H1 (cell line): Measurements from ENCODE around the gene SH3PXD2B. TPM values are rescaled to one million over a fixed set of nuclear protein-coding genes. Genes with fewer than 3 reads are reported as not detected.

Source experiments
- CTCF ChIA-PET: fragments of 300-600 bp; sonication (Branson Sonifier 250); formaldehyde crosslinking; loops from one replicate; lab custom pipeline; 2021; ENCODE audit not compliant: partially characterized antibody; lab: Charles Lee
- POLR2A ChIA-PET: fragments of 300-600 bp; sonication (Branson Sonifier 250); formaldehyde crosslinking; loops from one replicate; lab custom pipeline; 2021; ENCODE audit warnings: inconsistent platforms; ENCODE audit not compliant: partially characterized antibody; lab: Charles Lee
- DNase-seq, 2 experiments: peaks; one replicate each; pipeline versions ENCODE4 v3.0.0 to v3.0.0-alpha.2; 2010 to 2022; ENCODE audit warnings: low spot score in 2 of 2, low read depth in 1 of 2, mixed read lengths in 1 of 2
- FAIRE-seq: peaks from 2 replicates; lab custom pipeline; 2011; peaks lifted over from hg19 to GRCh38; lab: Jason Lieb, UNC
- H2AFZ ChIP-seq: 2 replicates; pipeline ENCODE4 v1.8.1; 2012; ENCODE audit warnings: low read length, inconsistent platforms
- H2AK5ac ChIP-seq: 2 replicates; pipeline ENCODE4 v1.6.1; 2013; ENCODE audit warnings: low read depth, low read length
- H2BK120ac ChIP-seq: replicated peaks from 2 replicates; pipeline ENCODE3; 2013; ENCODE audit warnings: low read depth, low read length, inconsistent platforms
- H2BK12ac ChIP-seq: 2 replicates; pipeline ENCODE4 v1.6.1; 2013; ENCODE audit warnings: low read depth, low read length
- H2BK15ac ChIP-seq: 2 replicates; pipeline ENCODE4 v1.6.1; 2013; ENCODE audit warnings: low read length
- H2BK20ac ChIP-seq: 2 replicates; pipeline ENCODE4 v1.6.1; 2013; ENCODE audit warnings: low read length
- H2BK5ac ChIP-seq: 2 replicates; pipeline ENCODE4 v1.6.1; 2013; ENCODE audit warnings: low read depth, low read length
- H3K14ac ChIP-seq: 2 replicates; pipeline ENCODE4 v1.6.1; 2013; ENCODE audit warnings: inconsistent platforms; ENCODE audit not compliant: insufficient read length
- H3K18ac ChIP-seq: 2 replicates; pipeline ENCODE4 v1.6.1; 2013; ENCODE audit warnings: low read length; ENCODE audit errors: extremely low read depth
- H3K23ac ChIP-seq: 2 replicates; pipeline ENCODE4 v1.6.1; 2013; ENCODE audit warnings: inconsistent platforms; ENCODE audit not compliant: insufficient read length
- H3K23me2 ChIP-seq: 2 replicates; pipeline ENCODE4 v1.6.1; 2013; ENCODE audit warnings: low read depth, low read length
- H3K27ac ChIP-seq: 2 replicates; pipeline ENCODE4 v1.6.1; 2011; ENCODE audit warnings: low read depth, low read length, inconsistent platforms
- H3K27me3 ChIP-seq, 4 experiments: replicated peaks in 1 of 4; 1 replicate in 1 of 4; 2 replicates in 3 of 4; pipeline versions ENCODE4 v1.6.1 to v1.8.1; 2011 to 2013; ENCODE audit warnings: low read length in 3 of 4, mild to moderate bottlenecking in 3 of 4, inconsistent platforms in 2 of 4, mixed read lengths in 2 of 4, moderate library complexity in 1 of 4; ENCODE audit not compliant: control insufficient read depth in 3 of 4, insufficient read depth in 3 of 4; ENCODE audit errors: extremely low read depth in 1 of 4
- H3K36me3 ChIP-seq, 4 experiments: 2 replicates each; pipeline versions ENCODE4 v1.6.1 to v1.8.1; 2011 to 2013; ENCODE audit warnings: mild to moderate bottlenecking in 4 of 4, low read length in 3 of 4, moderate library complexity in 2 of 4, control low read depth in 1 of 4, inconsistent platforms in 1 of 4; ENCODE audit not compliant: insufficient read depth in 4 of 4, control insufficient read depth in 2 of 4
- H3K4ac ChIP-seq: replicated peaks from 2 replicates; pipeline ENCODE3; 2013; ENCODE audit warnings: low read length, low read depth, mixed read lengths, inconsistent platforms; ENCODE audit not compliant: insufficient read length
- H3K4me1 ChIP-seq, 4 experiments: replicated peaks in 1 of 4; 1 replicate in 1 of 4; 2 replicates in 3 of 4; pipeline versions ENCODE4 v1.6.1 to v1.8.1; 2011 to 2013; ENCODE audit warnings: low read length in 3 of 4, inconsistent platforms in 2 of 4, mixed read lengths in 1 of 4; ENCODE audit not compliant: insufficient read depth in 4 of 4, control insufficient read depth in 3 of 4
- H3K4me2 ChIP-seq, 2 experiments: 2 replicates each; pipeline versions ENCODE4 v1.6.1 to v1.8.1; 2011 to 2013; ENCODE audit warnings: low read depth in 2 of 2, low read length in 2 of 2, control low read depth in 1 of 2, inconsistent platforms in 1 of 2, mild to moderate bottlenecking in 1 of 2; ENCODE audit not compliant: insufficient read depth in 1 of 2
- H3K4me3 ChIP-seq, 4 experiments: fragments of 200-600, 300-600 bp in 1 of 4; sonication (generic), shearing (Covaris generic), sonication (Bioruptor Twin) in 1 of 4; 2 replicates each; pipeline versions ENCODE4 v1.5.1 to v1.8.1; 2011 to 2016; ENCODE audit warnings: low read length in 4 of 4, low read depth in 3 of 4, control low read depth in 2 of 4, inconsistent platforms in 2 of 4, mild to moderate bottlenecking in 2 of 4, mixed read lengths in 1 of 4, moderate library complexity in 1 of 4; ENCODE audit not compliant: insufficient read depth in 2 of 4; ENCODE audit errors: extremely low read depth in 1 of 4
- H3K56ac ChIP-seq: replicated peaks from 2 replicates; pipeline ENCODE3; 2013; ENCODE audit warnings: low read depth, mild to moderate bottlenecking, mixed read lengths, low read length, inconsistent platforms; ENCODE audit not compliant: insufficient read length
- H3K79me1 ChIP-seq: 2 replicates; pipeline ENCODE4 v1.6.1; 2013; ENCODE audit warnings: low read depth, low read length, control low read depth
- H3K79me2 ChIP-seq, 2 experiments: 2 replicates each; pipeline versions ENCODE4 v1.6.1 to v1.8.1; 2012 to 2013; ENCODE audit warnings: low read length in 2 of 2, mild to moderate bottlenecking in 2 of 2, inconsistent platforms in 1 of 2; ENCODE audit not compliant: insufficient read depth in 2 of 2, control insufficient read depth in 1 of 2
- H3K9ac ChIP-seq, 4 experiments: replicated peaks in 1 of 4; 1 replicate in 1 of 4; 2 replicates in 3 of 4; pipeline versions ENCODE4 v1.6.1 to v1.8.1; 2011 to 2013; ENCODE audit warnings: low read depth in 3 of 4, low read length in 3 of 4, control low read depth in 2 of 4, mild to moderate bottlenecking in 2 of 4, moderate library complexity in 2 of 4, inconsistent platforms in 1 of 4; ENCODE audit errors: extremely low read depth in 1 of 4
- H3K9me3 ChIP-seq, 2 experiments: 2 replicates each; pipeline versions ENCODE4 v1.6.1 to v1.8.1; 2012 to 2013; ENCODE audit warnings: mild to moderate bottlenecking in 2 of 2, moderate library complexity in 2 of 2, control low read depth in 1 of 2, inconsistent platforms in 1 of 2, low read depth in 1 of 2, low read length in 1 of 2, mixed read lengths in 1 of 2; ENCODE audit not compliant: insufficient read depth in 2 of 2
- H4K20me1 ChIP-seq, 2 experiments: replicated peaks in 1 of 2; 2 replicates each; pipeline versions ENCODE3 to v1.8.1; 2011 to 2013; ENCODE audit warnings: inconsistent platforms in 2 of 2, low read length in 2 of 2, mild to moderate bottlenecking in 1 of 2; ENCODE audit not compliant: insufficient read depth in 2 of 2, control insufficient read depth in 1 of 2
- H4K5ac ChIP-seq: 2 replicates; pipeline ENCODE4 v1.6.1; 2013; ENCODE audit warnings: low read length, low read depth, mixed read lengths, inconsistent platforms; ENCODE audit not compliant: insufficient read length
- H4K8ac ChIP-seq: 2 replicates; pipeline ENCODE4 v1.8.0; 2013; ENCODE audit warnings: mild to moderate bottlenecking, moderate library complexity, low read length, inconsistent platforms; ENCODE audit not compliant: insufficient read depth; ENCODE audit errors: extremely low read depth
- H4K91ac ChIP-seq: replicated peaks from 2 replicates; pipeline ENCODE3; 2013; ENCODE audit warnings: low read length, mixed read lengths, inconsistent platforms; ENCODE audit not compliant: insufficient read length
- WGBS, 2 experiments: shearing (Covaris generic) in 1 of 2; methylation state at CpG; one replicate each; pipeline versions ENCODE4 v1.1.6 to v1.1.7; 2013 to 2015; ENCODE audit warnings: low lambda C conversion rate in 2 of 2, mixed read lengths in 2 of 2, inconsistent platforms in 1 of 2, low coverage in 1 of 2, missing lambda C conversion rate in 1 of 2; ENCODE audit not compliant: insufficient replicate concordance in 2 of 2, insufficient coverage in 1 of 2, insufficient read length in 1 of 2; ENCODE audit errors: extremely low coverage in 1 of 2, missing lambda C conversion rate in 1 of 2; 5-methylcytosine and 5-hydroxymethylcytosine counted together
- polyA plus RNA-seq, 7 experiments: library from polyadenylated mRNA; depleted of rRNA in 3 of 7; stranded (reverse) in 5 of 7; unstranded in 2 of 7; fragments of >200 nt in 5 of 7; fragments of 200-250 nt in 2 of 7; gene quantifications; 1 replicate in 5 of 7; 2 replicates in 1 of 7; 4 replicates in 1 of 7; pipeline versions ENCODE4 v1.2.1 to v1.2.3, GENCODE V29; 2011 to 2013; ENCODE audit warnings: missing spikeins in 2 of 7, mixed read lengths in 2 of 7
- total RNA-seq: library from RNA; stranded (reverse); fragmentation: NEBNext Ultra II Directional; extraction: Animal tissue kit (Norgen Biotek cat#: 25700); gene quantifications from 2 replicates; pipeline ENCODE4 v1.2.1, GENCODE V29; 2021

Gene SH3PXD2B
- total and polyA plus RNA-seq, 2 of the 8 experiments (the other 6 are each of a cell fraction or from before 2014, with no cell fraction given) = 32.9 to 72.9 TPM

DNA sequence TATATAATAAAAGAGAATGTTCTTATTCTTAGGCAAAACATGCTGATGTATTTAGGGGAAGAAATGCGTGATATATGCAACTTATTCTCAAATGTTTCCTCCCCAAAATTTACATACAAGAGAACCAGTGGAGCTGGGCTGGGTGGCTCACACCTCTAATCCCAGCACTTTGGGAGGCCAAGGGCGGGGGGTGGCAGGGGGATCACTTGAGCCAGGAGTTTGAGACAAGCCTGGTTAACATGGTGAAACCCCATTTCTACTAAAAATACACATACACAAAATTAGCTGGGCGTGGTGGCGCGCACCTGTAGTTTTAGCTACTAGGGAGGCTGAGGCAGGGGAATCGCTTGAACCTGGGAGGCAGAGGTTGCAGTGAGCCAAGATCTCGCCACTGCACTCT lies 143.3 kb downstream of the SH3PXD2B start:
- H2BK20ac ChIP-seq = no peak overlapping the region
- H4K5ac ChIP-seq = no peak overlapping the region
- H2BK15ac ChIP-seq = no peak overlapping the region
- no peak for FAIRE-seq
- no peaks in the 10 kb centered on the region for H3K9me3 ChIP-seq
- no peaks in the 10 kb centered on the region; the same call in 1 of the 2 replicates for H3K23me2 ChIP-seq
- POLR2A ChIA-PET = no interaction called here
- CTCF ChIA-PET = no interaction called here
- no peak overlapping the region for H3K23ac ChIP-seq
- no peak overlapping the region for H3K4ac ChIP-seq
- no peak overlapping the region for H2BK5ac ChIP-seq
- no peak overlapping the region for H3K14ac ChIP-seq
- no peak overlapping the region for H3K27ac ChIP-seq
- no peaks in the 10 kb centered on the region for H3K79me2 ChIP-seq
- no peak overlapping the region for H4K91ac ChIP-seq
- H3K4me2 ChIP-seq = no peak overlapping the region
- H3K4me1 ChIP-seq = no peaks in the 10 kb centered on the region
- no peak overlapping the region for H2AFZ ChIP-seq
- H3K79me1 ChIP-seq = no peaks in the 10 kb centered on the region
- H3K27me3 ChIP-seq = no peaks in the 10 kb centered on the region
- H3K36me3 ChIP-seq = no peaks in the 10 kb centered on the region
- H2AK5ac ChIP-seq = no peak overlapping the region
- no peak overlapping the region for H4K8ac ChIP-seq
- no peak overlapping the region for H2BK120ac ChIP-seq
- H3K18ac ChIP-seq = no peak overlapping the region
- DNase-seq = no peak
- no peak overlapping the region for H3K4me3 ChIP-seq
- H2BK12ac ChIP-seq = no peak overlapping the region
- no peaks in the 10 kb centered on the region for H4K20me1 ChIP-seq
- no peak overlapping the region for H3K56ac ChIP-seq
- WGBS, 2 experiments = 83% methylated on average over 7 of the region's 7 CpGs; no CpG with 5 or more reads in 1 of the 2 experiments
- H3K9ac ChIP-seq = no peak overlapping the region
